Nephron progenitor cell (in vitro differentiated cells): Measurements from ENCODE around the gene ATRN.
"Not testable (repeated sequence)": the region's sequence is repeated elsewhere in the genome, so short reads cannot be mapped to it uniquely, and the experiment has no call there.

Source experiments
- DNase-seq: peaks from one replicate; pipeline ENCODE4 v3.0.0; 2021
- H3K27ac Mint-ChIP-seq: 2 replicates; pipeline ENCODE4 v1.8.0; 2021; ENCODE audit warnings: mild to moderate bottlenecking, moderate library complexity, mixed read lengths
- H3K27me3 Mint-ChIP-seq: 2 replicates; pipeline ENCODE4 v1.8.0; 2021; ENCODE audit warnings: mild to moderate bottlenecking, low read depth, mixed read lengths; ENCODE audit not compliant: poor library complexity
- H3K36me3 Mint-ChIP-seq: 2 replicates; pipeline ENCODE4 v1.8.0; 2021; ENCODE audit warnings: low read depth, mixed read lengths
- H3K4me1 Mint-ChIP-seq: 2 replicates; pipeline ENCODE4 v1.8.0; 2021; ENCODE audit warnings: mixed read lengths
- H3K4me3 Mint-ChIP-seq: 2 replicates; pipeline ENCODE4 v1.8.0; 2021; ENCODE audit warnings: mild to moderate bottlenecking, moderate library complexity, mixed read lengths
- H3K9me3 Mint-ChIP-seq: 2 replicates; pipeline ENCODE4 v1.8.0; 2021; ENCODE audit warnings: mild to moderate bottlenecking, moderate library complexity, mixed read lengths
- TF ChIP-seq, protein P1 (sequence below): fragments of 200-600 bp; sonication (generic); IDR thresholded peaks from 2 replicates; pipeline ENCODE4 v1.5.0; 2021; ENCODE audit warnings: antibody characterized with exemption

ATRN gene

DNA sequence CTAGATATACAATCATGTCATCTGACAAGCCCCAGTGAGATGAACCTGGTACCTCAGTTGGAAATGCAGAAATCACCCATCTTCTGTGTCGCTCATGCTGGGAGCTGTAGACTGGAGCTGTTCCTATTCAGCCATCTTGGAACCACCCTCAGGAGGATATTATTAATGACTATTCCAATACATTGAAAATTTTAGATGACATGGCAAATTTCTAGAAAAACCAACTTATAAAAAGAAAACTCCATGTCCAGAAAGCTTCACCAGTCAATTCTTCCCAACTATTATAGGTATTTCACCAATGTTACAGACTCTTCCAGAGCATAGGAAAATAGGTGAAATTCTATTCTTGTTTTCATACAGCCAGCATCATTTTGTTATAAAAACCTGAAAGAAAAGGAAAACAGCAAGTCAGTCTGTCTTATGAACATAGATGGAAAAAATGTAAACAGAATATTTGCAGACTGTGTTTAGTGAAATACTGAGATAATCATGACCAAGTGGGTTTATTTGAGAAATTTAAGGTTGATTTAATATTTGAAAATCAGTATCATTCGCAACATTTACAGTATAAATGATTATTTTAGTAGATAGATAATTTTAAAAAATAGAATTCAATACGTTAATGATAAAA is 43.3 kb downstream of the ATRN start:
- H3K4me3 Mint-ChIP-seq = no peak overlapping the region
- TF ChIP-seq, protein P1, sequence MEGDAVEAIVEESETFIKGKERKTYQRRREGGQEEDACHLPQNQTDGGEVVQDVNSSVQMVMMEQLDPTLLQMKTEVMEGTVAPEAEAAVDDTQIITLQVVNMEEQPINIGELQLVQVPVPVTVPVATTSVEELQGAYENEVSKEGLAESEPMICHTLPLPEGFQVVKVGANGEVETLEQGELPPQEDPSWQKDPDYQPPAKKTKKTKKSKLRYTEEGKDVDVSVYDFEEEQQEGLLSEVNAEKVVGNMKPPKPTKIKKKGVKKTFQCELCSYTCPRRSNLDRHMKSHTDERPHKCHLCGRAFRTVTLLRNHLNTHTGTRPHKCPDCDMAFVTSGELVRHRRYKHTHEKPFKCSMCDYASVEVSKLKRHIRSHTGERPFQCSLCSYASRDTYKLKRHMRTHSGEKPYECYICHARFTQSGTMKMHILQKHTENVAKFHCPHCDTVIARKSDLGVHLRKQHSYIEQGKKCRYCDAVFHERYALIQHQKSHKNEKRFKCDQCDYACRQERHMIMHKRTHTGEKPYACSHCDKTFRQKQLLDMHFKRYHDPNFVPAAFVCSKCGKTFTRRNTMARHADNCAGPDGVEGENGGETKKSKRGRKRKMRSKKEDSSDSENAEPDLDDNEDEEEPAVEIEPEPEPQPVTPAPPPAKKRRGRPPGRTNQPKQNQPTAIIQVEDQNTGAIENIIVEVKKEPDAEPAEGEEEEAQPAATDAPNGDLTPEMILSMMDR = no peak
- peaks cover 12% of the 10 kb centered on the region for H3K9me3 Mint-ChIP-seq
- peaks cover 5% of the 10 kb centered on the region for H3K36me3 Mint-ChIP-seq
- DNase-seq = no peak
- no peak overlapping the region for H3K27ac Mint-ChIP-seq
- no peaks in the 10 kb centered on the region for H3K4me1 Mint-ChIP-seq
- H3K27me3 Mint-ChIP-seq = no peaks in the 10 kb centered on the region

DNA sequence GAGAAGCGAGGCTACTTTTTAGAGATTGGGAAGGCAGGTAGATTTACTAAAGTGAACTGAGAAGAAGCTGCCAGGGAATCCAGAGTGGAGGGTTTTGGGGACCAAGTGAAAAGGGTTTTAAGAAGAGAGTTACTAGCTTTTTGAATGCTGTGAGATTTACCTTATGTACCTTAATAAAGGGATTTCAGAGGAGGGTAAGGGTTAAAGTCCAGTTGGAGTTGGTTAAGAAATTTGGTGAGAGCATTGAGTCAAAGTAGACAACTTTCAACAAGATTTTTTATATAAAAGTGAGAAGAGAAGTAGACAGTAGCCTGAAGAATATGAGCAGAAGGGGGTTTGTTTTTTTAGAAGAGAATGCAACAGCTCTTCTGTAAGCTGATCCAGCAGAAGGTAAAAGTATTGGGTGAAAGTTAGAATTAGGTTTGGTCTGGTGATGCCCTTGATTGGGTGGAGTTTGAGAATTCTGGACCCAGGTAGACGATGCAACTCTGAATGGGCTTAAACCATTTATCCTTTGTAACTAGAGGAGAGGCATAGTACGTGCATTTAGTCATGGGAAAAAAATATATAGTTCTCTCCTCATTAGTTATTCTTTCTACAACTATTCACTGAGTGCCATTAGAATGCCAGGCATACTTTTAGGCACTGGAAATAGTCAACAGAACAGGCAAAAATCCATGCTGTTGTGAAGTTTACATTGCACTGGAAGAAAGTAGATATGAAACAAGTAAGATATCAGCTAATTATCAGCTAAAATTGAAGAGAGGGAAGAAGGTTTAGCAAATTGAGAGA is 44.8 kb downstream of the ATRN start:
- Mint-ChIP-seq H3K27ac (no peak overlapping the region), H3K9me3 (peaks cover 27% of the 10 kb centered on the region), H3K4me3 (no peak overlapping the region), H3K27me3 (no peaks in the 10 kb centered on the region), H3K4me1 (no peaks in the 10 kb centered on the region), H3K36me3 (peaks cover 19% of the 10 kb centered on the region)
- DNase-seq = no peak
- TF ChIP-seq, protein P1 = no peak

DNA sequence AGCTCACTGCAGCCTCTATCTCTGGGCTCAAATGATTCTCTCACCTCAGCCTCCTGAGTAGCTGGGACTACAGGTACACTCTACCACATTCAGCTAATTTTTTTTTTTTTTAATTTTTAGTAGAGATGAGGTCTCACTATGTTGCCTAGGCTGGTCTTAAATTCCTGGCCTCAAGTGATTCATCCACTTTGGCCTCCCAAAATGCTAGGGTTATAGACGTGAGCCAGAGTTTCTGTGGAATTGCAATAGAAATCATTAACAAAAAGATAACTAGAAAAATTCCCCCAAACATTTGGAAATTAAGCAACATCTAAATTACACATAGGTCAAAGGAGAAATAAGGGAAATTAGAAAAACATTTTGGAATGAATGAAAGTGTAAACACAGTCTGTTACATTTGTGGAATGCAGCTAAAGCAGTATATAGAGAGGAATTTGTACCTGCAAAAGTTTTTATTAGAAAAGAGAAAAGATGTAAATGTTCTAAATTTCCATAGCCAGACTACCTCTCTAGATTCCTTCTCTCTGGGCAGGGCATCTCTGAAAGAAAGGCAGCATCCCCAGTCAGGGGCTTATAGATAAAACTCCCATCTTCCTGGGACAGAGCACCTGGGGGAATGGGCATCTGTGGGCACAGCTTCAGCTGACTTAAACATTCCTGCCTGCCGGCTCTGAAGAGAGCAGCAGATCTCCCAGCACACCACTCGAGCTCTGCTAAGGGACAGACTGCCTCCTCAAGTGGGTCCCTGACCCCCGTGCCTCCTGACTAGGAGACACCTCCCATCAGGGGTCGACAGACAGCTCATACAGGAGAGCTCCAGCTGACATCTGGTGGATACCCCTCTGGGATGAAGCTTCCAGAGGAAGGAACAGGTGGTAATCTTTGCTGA is 51.3 kb downstream of the ATRN start:
- Mint-ChIP-seq H3K27me3 (peaks cover 4% of the 10 kb centered on the region), H3K9me3 (peaks cover 76% of the 10 kb centered on the region), H3K4me3 (no peak overlapping the region), H3K36me3 (peaks cover 60% of the 10 kb centered on the region), H3K27ac (no peak overlapping the region), H3K4me1 (no peaks in the 10 kb centered on the region)
- TF ChIP-seq, protein P1 = no peak
- DNase-seq = no peak

DNA sequence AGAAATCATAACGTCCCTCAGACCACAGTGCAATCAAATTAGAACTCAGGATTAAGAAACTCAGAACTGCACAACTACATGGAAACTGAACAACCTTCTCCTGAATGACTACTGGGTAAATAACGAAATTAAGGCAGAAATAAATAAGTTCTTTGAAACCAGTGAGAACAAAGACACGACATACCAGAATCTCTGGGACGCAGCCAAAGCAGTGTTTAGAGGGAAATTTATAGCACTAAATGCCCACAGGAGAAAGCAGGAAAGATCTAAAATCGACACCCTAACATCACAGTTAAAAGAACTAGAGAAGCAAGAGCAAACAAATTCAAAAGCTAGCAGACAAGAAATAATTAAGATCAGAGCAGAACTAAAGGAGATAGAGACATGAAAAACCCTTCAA is 53.9 kb downstream of the ATRN start:
- peaks cover 72% of the 10 kb centered on the region for H3K9me3 Mint-ChIP-seq
- not testable (repeated sequence) for DNase-seq, H3K27me3 Mint-ChIP-seq, H3K27ac Mint-ChIP-seq, H3K4me3 Mint-ChIP-seq, H3K4me1 Mint-ChIP-seq
- H3K36me3 Mint-ChIP-seq = peaks cover 53% of the 10 kb centered on the region

DNA sequence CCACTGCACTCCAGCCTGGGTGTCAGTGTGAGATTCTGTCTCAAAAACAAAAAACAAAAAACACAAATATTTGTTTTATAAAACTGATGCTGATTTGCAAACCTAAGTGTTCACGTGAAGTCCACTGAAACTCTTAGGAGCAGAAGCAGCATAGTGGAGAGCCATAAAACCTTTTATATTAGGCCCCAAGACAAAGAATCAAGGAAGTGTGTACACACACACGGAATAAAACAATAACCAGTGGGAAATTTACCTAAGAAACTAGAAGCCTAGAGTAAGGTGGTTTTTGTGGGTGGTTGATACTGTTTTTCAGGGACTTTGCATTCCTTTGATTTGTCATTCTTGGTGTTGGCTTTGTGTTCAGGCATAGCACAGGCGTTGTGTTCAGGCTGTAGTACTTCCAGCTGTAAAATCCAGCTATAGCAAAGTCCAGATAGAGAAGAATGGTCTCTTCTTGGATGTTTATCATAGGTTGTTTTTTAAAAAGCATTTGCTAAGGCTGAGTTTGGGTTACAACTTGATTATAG is 61.3 kb downstream of the ATRN start:
- peak overlapping the region; percentile 50 for H3K27ac Mint-ChIP-seq
- TF ChIP-seq, protein P1 = no peak
- H3K4me3 Mint-ChIP-seq = no peak overlapping the region
- DNase-seq = no peak
- H3K9me3 Mint-ChIP-seq = peaks cover 2% of the 10 kb centered on the region
- peaks cover 4% of the 10 kb centered on the region for H3K27me3 Mint-ChIP-seq
- H3K4me1 Mint-ChIP-seq = no peaks in the 10 kb centered on the region
- peaks cover 5% of the 10 kb centered on the region for H3K36me3 Mint-ChIP-seq

DNA sequence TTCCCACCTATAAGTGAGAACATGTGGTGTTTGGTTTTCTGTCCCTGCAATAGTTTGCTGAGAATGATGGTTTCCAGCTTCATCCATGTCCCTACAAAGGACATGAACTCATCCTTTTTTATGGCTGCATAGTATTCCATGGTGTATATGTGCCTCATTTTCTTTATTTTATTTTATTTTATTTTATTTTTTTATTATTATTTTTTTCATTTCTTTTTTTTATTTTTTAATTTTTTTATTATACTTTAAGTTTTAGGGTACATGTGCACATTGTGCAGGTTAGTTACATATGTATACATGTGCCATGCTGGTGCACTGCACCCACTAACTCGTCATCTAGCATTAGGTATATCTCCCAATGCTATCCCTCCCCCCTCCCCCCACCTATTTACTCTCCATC is 66.9 kb downstream of the ATRN start:
- not testable (repeated sequence) for H3K4me1 Mint-ChIP-seq, H3K9me3 Mint-ChIP-seq, H3K4me3 Mint-ChIP-seq, DNase-seq, H3K27me3 Mint-ChIP-seq, H3K27ac Mint-ChIP-seq
- H3K36me3 Mint-ChIP-seq = peaks cover 16% of the 10 kb centered on the region
